COLO668 (cell line): ENCODE results near the gene GALNT1.

ENCODE experiments used
- DNase-seq: peaks from one replicate; lab custom pipeline; 2025; ENCODE audit not compliant: unreplicated experiment; lab: John Stamatoyannopoulos, UW

The GALNT1 gene

GRCh38 chr18:35711227-35711626 lies 129.7 kb downstream of the GALNT1 start:
- DNase-seq: no peak

- no peak for DNase-seq
Measured at GRCh38 chr18:35713545-35713944, 132.0 kb downstream of the GALNT1 start.

- DNase-seq: no peak
Measured at GRCh38 chr18:35714539-35714938, 133.0 kb downstream of the GALNT1 start.

- DNase-seq: no peak
Measured at GRCh38 chr18:35715139-35715538, 133.6 kb downstream of the GALNT1 start.

- no peak for DNase-seq
Measured at GRCh38 chr18:35716169-35716831, 134.8 kb downstream of the GALNT1 start.

GRCh38 chr18:35717182-35717581 lies 135.6 kb downstream of the GALNT1 start:
- DNase-seq: no peak

- no peak for DNase-seq
Measured at GRCh38 chr18:35721431-35722081, 140.0 kb downstream of the GALNT1 start.

- no peak for DNase-seq
Measured at GRCh38 chr18:35728676-35729075, 147.1 kb downstream of the GALNT1 start.

- no peak for DNase-seq
Measured at GRCh38 chr18:35729991-35730668, 148.6 kb downstream of the GALNT1 start.

- no peak for DNase-seq
Measured at GRCh38 chr18:35730691-35731370, 149.3 kb downstream of the GALNT1 start.

- DNase-seq: no peak
Measured at GRCh38 chr18:35731701-35732100, 150.2 kb downstream of the GALNT1 start.

GRCh38 chr18:35732162-35732561 lies 150.6 kb downstream of the GALNT1 start:
- DNase-seq: no peak

GRCh38 chr18:35732636-35733035 lies 151.1 kb downstream of the GALNT1 start:
- no peak for DNase-seq

GRCh38 chr18:35733408-35733807 lies 151.9 kb downstream of the GALNT1 start:
- no peak for DNase-seq

- no peak for DNase-seq
Measured at GRCh38 chr18:35736696-35737095, 155.2 kb downstream of the GALNT1 start.

GRCh38 chr18:35739778-35740177 lies 158.2 kb downstream of the GALNT1 start:
- no peak for DNase-seq

GRCh38 chr18:35740656-35741055 lies 159.1 kb downstream of the GALNT1 start:
- no peak for DNase-seq

GRCh38 chr18:35743916-35744315 lies 162.4 kb downstream of the GALNT1 start:
- no peak for DNase-seq

- no peak for DNase-seq
Measured at GRCh38 chr18:35745814-35746213, 164.3 kb downstream of the GALNT1 start.

GRCh38 chr18:35746826-35747339 lies 165.3 kb downstream of the GALNT1 start:
- DNase-seq: no peak

GRCh38 chr18:35747894-35748472 lies 166.4 kb downstream of the GALNT1 start:
- no peak for DNase-seq
